PFSK-1 (cell line): ENCODE results near the gene TMEM131.

Experiments used
- FOXP2 ChIP-seq: optimal IDR thresholded peaks from 2 replicates; pipeline ENCODE3; 2011; ENCODE audit warnings: borderline replicate concordance, control low read depth, inconsistent platforms; ENCODE audit not compliant: insufficient read depth; ENCODE audit errors: extremely low read length, extremely low read depth
- POLR2AphosphoS5 ChIP-seq: IDR thresholded peaks from 2 replicates; pipeline ENCODE4 v1.6.1; 2012; ENCODE audit warnings: low read depth, mild to moderate bottlenecking, control low read depth, low read length, moderate library complexity
- SIN3A ChIP-seq: IDR thresholded peaks from 2 replicates; pipeline ENCODE4 v1.6.1; 2012; ENCODE audit warnings: mild to moderate bottlenecking, low read length, moderate library complexity, borderline replicate concordance; ENCODE audit not compliant: insufficient read depth
- TF ChIP-seq, protein P1 (sequence below), 2 experiments: IDR thresholded peaks; 2 replicates each; pipeline versions ENCODE4 v1.6.1 to v1.8.0; 2011 to 2012; ENCODE audit warnings: low read depth in 2 of 2, low read length in 2 of 2, control low read depth in 1 of 2, inconsistent platforms in 1 of 2, mild to moderate bottlenecking in 1 of 2, moderate library complexity in 1 of 2; ENCODE audit not compliant: insufficient read depth in 1 of 2

DNA sequence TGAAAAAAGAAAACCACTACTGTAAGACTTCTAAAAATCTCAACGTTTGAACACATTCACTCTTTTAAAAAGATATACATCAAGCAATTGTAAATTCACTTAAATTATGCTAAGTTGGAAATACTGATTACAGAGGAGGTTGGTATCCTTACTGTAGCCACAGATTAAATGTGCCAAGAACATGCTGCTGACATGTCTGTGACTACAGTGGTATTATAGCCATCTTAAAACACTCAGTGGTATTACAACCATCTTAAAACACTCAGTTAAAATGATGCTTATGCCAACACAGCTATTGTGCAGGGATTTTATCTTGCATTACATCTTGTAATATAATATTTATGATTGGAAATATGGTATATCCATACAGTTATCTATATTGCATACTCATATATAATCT, 50.0 kb downstream of the TMEM131 start:
- TF ChIP-seq, protein P1, sequence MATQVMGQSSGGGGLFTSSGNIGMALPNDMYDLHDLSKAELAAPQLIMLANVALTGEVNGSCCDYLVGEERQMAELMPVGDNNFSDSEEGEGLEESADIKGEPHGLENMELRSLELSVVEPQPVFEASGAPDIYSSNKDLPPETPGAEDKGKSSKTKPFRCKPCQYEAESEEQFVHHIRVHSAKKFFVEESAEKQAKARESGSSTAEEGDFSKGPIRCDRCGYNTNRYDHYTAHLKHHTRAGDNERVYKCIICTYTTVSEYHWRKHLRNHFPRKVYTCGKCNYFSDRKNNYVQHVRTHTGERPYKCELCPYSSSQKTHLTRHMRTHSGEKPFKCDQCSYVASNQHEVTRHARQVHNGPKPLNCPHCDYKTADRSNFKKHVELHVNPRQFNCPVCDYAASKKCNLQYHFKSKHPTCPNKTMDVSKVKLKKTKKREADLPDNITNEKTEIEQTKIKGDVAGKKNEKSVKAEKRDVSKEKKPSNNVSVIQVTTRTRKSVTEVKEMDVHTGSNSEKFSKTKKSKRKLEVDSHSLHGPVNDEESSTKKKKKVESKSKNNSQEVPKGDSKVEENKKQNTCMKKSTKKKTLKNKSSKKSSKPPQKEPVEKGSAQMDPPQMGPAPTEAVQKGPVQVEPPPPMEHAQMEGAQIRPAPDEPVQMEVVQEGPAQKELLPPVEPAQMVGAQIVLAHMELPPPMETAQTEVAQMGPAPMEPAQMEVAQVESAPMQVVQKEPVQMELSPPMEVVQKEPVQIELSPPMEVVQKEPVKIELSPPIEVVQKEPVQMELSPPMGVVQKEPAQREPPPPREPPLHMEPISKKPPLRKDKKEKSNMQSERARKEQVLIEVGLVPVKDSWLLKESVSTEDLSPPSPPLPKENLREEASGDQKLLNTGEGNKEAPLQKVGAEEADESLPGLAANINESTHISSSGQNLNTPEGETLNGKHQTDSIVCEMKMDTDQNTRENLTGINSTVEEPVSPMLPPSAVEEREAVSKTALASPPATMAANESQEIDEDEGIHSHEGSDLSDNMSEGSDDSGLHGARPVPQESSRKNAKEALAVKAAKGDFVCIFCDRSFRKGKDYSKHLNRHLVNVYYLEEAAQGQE (IDR thresholded peaks at IDR 0.05; ENCODE audit: insufficient read depth in 1 of 2, low read depth in 2 of 2, low read length in 2 of 2) = no peak
- TF ChIP-seq SIN3A = no peak
- TF ChIP-seq POLR2AphosphoS5 = no peak
- no peak for TF ChIP-seq FOXP2
